Endodermal cell (in vitro differentiated cells): Measurements from ENCODE around the gene ASAP2. TPM values are rescaled to one million over a fixed set of nuclear protein-coding genes. Genes with fewer than 3 reads are reported as not detected.
A peak's percentile ranks its signal among the peaks of the same experiment; 100 is the strongest.

Experiments
- DNase-seq: peaks from one replicate; pipeline ENCODE4 v3.0.0-alpha.2; 2017
- H3K27ac ChIP-seq: 2 replicates; pipeline ENCODE4 v1.5.1; 2013; ENCODE audit warnings: mild to moderate bottlenecking, low read depth, low read length, moderate library complexity
- H3K27me3 ChIP-seq: 2 replicates; pipeline ENCODE4 v1.6.1; 2013; ENCODE audit warnings: mild to moderate bottlenecking, low read length, moderate library complexity; ENCODE audit not compliant: insufficient read depth, control insufficient read depth, poor library complexity, severe bottlenecking
- H3K36me3 ChIP-seq: 2 replicates; pipeline ENCODE4 v1.7.0; 2013; ENCODE audit warnings: mild to moderate bottlenecking, low read length, moderate library complexity; ENCODE audit not compliant: control insufficient read depth, insufficient read depth
- H3K4me1 ChIP-seq: one replicate; pipeline ENCODE4 v1.7.0; 2013; ENCODE audit warnings: low read length; ENCODE audit not compliant: control insufficient read depth, insufficient read depth
- H3K4me3 ChIP-seq: 2 replicates; pipeline ENCODE4 v1.5.1; 2013; ENCODE audit warnings: mild to moderate bottlenecking, low read length, moderate library complexity
- H3K9ac ChIP-seq: 2 replicates; pipeline ENCODE4 v1.6.1; 2013; ENCODE audit warnings: mild to moderate bottlenecking, low read length, moderate library complexity; ENCODE audit not compliant: poor library complexity, severe bottlenecking; ENCODE audit errors: extremely low read depth
- H3K9me3 ChIP-seq: 2 replicates; pipeline ENCODE4 v1.6.1; 2013; ENCODE audit warnings: mild to moderate bottlenecking, low read length, moderate library complexity; ENCODE audit not compliant: control insufficient read depth
- H3K27ac Mint-ChIP-seq: 2 replicates; pipeline ENCODE4 v1.8.0; 2020; ENCODE audit warnings: mixed read lengths
- H3K27me3 Mint-ChIP-seq: 2 replicates; pipeline ENCODE4 v1.8.0; 2021; ENCODE audit warnings: mild to moderate bottlenecking, mixed read lengths; ENCODE audit not compliant: insufficient read depth
- H3K36me3 Mint-ChIP-seq: 2 replicates; pipeline ENCODE4 v1.8.0; 2020; ENCODE audit warnings: low read depth, mixed read lengths
- H3K4me1 Mint-ChIP-seq: 2 replicates; pipeline ENCODE4 v1.8.0; 2020; ENCODE audit warnings: mixed read lengths
- H3K4me3 Mint-ChIP-seq: 2 replicates; pipeline ENCODE4 v1.8.0; 2020; ENCODE audit warnings: mild to moderate bottlenecking, moderate library complexity, mixed read lengths
- H3K9me3 Mint-ChIP-seq: 2 replicates; pipeline ENCODE4 v1.8.0; 2020; ENCODE audit warnings: mild to moderate bottlenecking, mixed read lengths
- WGBS, 2 experiments: methylation state at CpG; one replicate each; pipeline versions ENCODE4 v1.1.5 to v1.1.7; 2013; ENCODE audit warnings: missing lambda C conversion rate in 2 of 2, mixed read lengths in 1 of 2; ENCODE audit not compliant: insufficient coverage in 1 of 2, insufficient read length in 1 of 2; 5-methylcytosine and 5-hydroxymethylcytosine counted together
- total RNA-seq, 2 donors: library from RNA; stranded (reverse); fragmentation: NEBNext Ultra II Directional in 1 of 2; extraction: Animal tissue kit (Norgen Biotek cat#: 25700) in 1 of 2; gene quantifications; 2 replicates in 1 of 2; 3 replicates in 1 of 2; pipeline ENCODE4 v1.2.1, GENCODE V29; 2021
- TF ChIP-seq, protein P1 (sequence below): fragments of 200-600 bp; sonication (generic); conservative IDR thresholded peaks from 2 replicates; pipeline ENCODE4 v1.5.0; 2021; ENCODE audit warnings: antibody characterized with exemption, mild to moderate bottlenecking

ASAP2 gene
- total RNA-seq, 2 donors from 2014 or later: 11.8 to 20.4 TPM

GRCh38 chr2:9226458-9227380, 20.1 kb downstream of the ASAP2 start:
- WGBS, 2 experiments: 82 to 85% methylated on average over 12 to 15 of the region's 15 CpGs
- no peaks in the 10 kb centered on the region for H3K36me3 ChIP-seq
- TF ChIP-seq, protein P1, sequence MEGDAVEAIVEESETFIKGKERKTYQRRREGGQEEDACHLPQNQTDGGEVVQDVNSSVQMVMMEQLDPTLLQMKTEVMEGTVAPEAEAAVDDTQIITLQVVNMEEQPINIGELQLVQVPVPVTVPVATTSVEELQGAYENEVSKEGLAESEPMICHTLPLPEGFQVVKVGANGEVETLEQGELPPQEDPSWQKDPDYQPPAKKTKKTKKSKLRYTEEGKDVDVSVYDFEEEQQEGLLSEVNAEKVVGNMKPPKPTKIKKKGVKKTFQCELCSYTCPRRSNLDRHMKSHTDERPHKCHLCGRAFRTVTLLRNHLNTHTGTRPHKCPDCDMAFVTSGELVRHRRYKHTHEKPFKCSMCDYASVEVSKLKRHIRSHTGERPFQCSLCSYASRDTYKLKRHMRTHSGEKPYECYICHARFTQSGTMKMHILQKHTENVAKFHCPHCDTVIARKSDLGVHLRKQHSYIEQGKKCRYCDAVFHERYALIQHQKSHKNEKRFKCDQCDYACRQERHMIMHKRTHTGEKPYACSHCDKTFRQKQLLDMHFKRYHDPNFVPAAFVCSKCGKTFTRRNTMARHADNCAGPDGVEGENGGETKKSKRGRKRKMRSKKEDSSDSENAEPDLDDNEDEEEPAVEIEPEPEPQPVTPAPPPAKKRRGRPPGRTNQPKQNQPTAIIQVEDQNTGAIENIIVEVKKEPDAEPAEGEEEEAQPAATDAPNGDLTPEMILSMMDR: no peak
- DNase-seq: peak; percentile 66
- H3K36me3 Mint-ChIP-seq: no peaks in the 10 kb centered on the region
- no peak overlapping the region for H3K27ac Mint-ChIP-seq
- no peaks in the 10 kb centered on the region for H3K27me3 ChIP-seq
- no peak overlapping the region for H3K4me3 ChIP-seq
- peaks cover 11% of the 10 kb centered on the region for H3K4me1 Mint-ChIP-seq
- H3K9ac ChIP-seq: no peak overlapping the region
- no peaks in the 10 kb centered on the region for H3K9me3 ChIP-seq
- no peak overlapping the region for H3K27ac ChIP-seq
- no peaks in the 10 kb centered on the region for H3K9me3 Mint-ChIP-seq
- H3K4me1 ChIP-seq: no peaks in the 10 kb centered on the region
- H3K4me3 Mint-ChIP-seq: no peak overlapping the region
- H3K27me3 Mint-ChIP-seq: peaks cover 59% of the 10 kb centered on the region

GRCh38 chr2:9228088-9228751, 21.6 kb downstream of the ASAP2 start:
- H3K27ac ChIP-seq: peak overlapping the region; percentile 10
- H3K27me3 Mint-ChIP-seq: peaks cover 53% of the 10 kb centered on the region
- TF ChIP-seq, protein P1: no peak
- no peak overlapping the region for H3K4me3 ChIP-seq
- no peaks in the 10 kb centered on the region for H3K9me3 Mint-ChIP-seq
- H3K4me1 ChIP-seq: no peaks in the 10 kb centered on the region
- H3K9me3 ChIP-seq: no peaks in the 10 kb centered on the region
- no peaks in the 10 kb centered on the region for H3K36me3 ChIP-seq
- H3K36me3 Mint-ChIP-seq: no peaks in the 10 kb centered on the region
- H3K9ac ChIP-seq: no peak overlapping the region
- H3K27ac Mint-ChIP-seq: no peak overlapping the region
- no peak for DNase-seq
- no peaks in the 10 kb centered on the region for H3K27me3 ChIP-seq
- H3K4me1 Mint-ChIP-seq: peaks cover 4% of the 10 kb centered on the region
- WGBS, 2 experiments: 97 to 100% methylated on average over 2 to 4 of the region's 4 CpGs
- no peak overlapping the region for H3K4me3 Mint-ChIP-seq

DNA sequence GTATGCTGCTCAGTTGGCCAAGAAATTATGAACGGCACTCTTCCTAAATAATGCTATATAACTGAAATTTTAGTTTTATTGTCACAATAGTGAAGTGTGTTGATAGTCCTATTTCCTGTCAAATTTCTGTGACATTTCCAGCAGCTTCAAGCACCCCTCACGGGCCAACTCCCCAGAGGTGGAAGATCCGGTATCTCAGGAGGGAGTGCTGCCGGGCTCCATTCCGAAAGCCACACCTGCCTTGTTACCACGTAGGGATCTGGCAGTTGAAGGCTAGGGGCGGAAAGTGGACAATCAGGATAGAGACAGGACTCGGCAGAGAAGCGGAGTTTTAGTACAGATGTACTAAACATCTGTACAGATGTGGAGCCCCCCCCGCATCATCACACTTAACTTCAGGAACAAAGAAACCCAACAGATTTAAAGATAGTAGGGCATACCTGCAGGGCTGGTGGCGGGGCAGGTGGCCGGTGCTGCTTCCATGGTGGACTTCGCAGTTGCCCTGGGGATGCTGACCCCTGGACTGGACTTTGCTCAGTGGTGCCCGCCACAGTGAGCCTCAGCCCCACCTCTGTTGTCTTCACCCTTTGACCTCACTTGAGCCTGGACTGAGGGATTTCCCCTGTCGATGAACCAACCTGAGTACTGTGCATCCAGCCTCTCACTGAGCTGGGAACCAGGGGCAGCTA, 22.3 kb downstream of the ASAP2 start:
- no peak overlapping the region for H3K27ac Mint-ChIP-seq
- H3K4me1 Mint-ChIP-seq: peaks cover 4% of the 10 kb centered on the region
- 96 to 98% methylated on average over 12 to 15 of the region's 15 CpGs for WGBS, 2 experiments
- H3K9ac ChIP-seq: no peak overlapping the region
- no peaks in the 10 kb centered on the region for H3K36me3 ChIP-seq
- TF ChIP-seq, protein P1: no peak
- H3K4me1 ChIP-seq: no peaks in the 10 kb centered on the region
- no peak overlapping the region for H3K4me3 Mint-ChIP-seq
- no peaks in the 10 kb centered on the region for H3K36me3 Mint-ChIP-seq
- H3K9me3 ChIP-seq: no peaks in the 10 kb centered on the region
- peaks cover 46% of the 10 kb centered on the region for H3K27me3 Mint-ChIP-seq
- H3K9me3 Mint-ChIP-seq: no peaks in the 10 kb centered on the region
- no peaks in the 10 kb centered on the region for H3K27me3 ChIP-seq
- no peak overlapping the region for H3K27ac ChIP-seq
- no peak for DNase-seq
- H3K4me3 ChIP-seq: no peak overlapping the region
